SW480 (cell line): ENCODE measurements around the gene LMO4.

Source experiments
- DNase-seq: peaks from one replicate; pipeline ENCODE4 v3.0.0-alpha.2; 2016; ENCODE audit warnings: low spot score

Gene LMO4, protein sequence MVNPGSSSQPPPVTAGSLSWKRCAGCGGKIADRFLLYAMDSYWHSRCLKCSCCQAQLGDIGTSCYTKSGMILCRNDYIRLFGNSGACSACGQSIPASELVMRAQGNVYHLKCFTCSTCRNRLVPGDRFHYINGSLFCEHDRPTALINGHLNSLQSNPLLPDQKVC

DNA sequence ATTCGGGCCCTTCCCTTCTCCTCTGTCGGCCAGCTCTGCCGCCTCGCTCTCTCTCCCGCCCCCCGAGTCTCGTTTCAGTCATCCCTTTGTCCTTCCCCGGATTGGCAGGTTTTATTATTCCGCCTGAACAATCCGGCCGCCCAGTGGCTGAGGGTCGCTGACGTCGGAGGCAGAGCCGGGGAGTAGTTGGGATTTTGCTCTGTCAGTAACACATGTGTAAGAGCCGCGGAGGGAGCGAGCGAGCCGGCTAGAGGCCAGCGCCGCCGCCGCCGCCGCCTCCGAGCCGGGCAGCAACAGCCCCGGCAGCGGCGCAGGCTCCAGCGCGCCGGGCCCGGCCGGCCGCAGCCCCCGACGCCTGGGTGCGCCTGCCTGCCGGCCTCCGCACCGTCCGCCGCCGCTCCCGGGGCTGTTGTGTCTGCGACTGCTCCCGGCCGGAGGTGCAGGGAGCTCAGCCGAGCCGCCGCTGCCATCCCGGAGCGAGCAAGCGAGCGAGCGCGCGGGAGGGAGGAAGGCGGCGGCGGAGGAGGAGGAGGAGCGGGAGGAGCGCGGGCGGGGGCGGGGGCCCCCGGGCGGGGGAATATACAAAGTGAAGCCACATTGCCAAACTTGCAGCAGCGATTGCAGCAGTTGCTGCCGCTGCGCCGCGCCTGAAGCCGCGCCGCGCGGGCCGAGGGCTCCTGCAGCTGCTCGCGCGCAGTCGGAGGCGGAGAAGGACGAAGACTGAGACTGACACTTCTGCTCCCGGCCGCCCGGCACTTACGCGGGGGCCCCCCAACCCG, at the start of gene LMO4:
LMO4 (plus strand) TSS at position 609 of the 779 bp plus-strand sequence. CDS start 3,136 bp downstream, outside the sequence.
- peak; percentile 97 for DNase-seq

DNA sequence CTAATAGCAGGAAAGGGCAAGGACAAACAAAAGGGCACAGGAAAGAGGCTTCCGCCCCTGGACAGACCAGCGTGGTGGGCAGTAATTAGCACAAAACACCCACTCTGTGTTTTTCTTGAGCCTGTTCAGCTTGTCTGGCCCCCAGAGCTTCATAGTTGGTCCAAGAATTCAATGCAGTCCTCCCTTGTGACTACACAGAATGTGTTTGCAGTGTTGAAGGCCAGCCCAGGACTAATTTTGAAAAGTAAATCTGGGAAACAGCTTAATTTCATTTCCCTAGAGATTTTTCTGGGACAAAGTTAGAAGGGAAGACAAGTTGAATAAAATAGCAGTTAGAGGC, 49.2 kb upstream of the LMO4 start:
- DNase-seq, result no peak

DNA sequence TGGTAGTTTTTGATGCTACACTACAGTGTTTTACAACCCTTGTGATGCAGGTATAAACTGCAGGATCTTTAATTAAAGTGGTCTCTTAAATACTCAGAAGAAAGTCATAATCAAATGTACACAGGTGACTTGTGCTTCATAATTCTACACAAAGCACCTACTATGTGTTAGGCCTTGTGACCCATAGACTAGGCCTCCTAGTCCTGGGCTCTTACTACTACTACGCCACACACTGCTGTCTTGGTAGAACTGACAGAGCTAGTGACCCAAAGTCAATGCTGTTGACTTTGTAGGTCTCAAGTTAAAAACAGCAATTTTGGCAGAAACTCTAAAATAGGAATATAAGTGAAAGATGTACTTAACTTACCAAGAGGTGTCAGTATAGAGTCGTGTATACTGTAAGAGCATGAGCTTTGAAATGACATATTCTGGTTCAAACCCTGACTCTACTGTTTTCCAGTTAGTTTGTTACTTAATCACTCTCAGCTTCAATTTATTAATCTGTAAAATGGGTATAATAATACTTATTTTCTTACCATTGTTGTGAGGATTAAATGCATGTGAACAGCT, 48.6 kb upstream of the LMO4 start:
- no peak for DNase-seq

DNA sequence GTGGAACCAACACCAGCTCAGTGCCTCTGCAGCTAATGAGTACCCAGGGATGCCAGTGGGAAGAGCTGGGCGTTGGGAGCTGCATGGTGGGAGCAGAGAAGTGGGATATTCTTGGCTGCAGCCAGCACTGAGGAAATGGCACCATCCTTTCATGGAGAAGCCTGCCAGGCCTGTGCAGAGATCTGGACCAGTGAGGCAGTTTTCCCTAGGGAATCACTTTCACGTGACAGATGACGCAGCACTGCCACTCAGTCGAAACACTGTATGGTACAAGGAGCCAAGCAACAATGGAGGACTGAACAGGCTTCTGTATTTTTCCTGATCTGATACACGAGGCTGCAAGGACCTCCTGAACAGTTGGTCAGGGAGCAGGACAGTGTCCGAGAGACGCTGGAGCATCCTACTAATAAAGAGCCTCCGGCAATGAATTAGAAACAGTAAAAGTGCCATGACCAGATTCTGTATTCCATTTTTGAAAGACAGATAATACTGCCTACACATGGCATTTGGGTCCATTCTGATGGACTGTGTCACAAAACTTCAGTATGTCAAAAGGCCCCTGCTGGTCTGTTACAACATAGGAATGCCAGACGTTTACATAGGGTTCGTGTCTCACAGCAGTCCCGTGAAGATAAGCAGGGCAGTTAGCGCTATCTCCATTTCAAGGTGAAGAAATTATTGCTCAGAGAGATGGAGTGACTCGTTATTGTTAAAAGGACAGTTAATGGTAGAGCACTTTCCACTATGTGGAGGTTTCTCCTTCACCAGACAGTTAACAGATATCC, 44.0 kb upstream of the LMO4 start:
- DNase-seq, result no peak

DNA sequence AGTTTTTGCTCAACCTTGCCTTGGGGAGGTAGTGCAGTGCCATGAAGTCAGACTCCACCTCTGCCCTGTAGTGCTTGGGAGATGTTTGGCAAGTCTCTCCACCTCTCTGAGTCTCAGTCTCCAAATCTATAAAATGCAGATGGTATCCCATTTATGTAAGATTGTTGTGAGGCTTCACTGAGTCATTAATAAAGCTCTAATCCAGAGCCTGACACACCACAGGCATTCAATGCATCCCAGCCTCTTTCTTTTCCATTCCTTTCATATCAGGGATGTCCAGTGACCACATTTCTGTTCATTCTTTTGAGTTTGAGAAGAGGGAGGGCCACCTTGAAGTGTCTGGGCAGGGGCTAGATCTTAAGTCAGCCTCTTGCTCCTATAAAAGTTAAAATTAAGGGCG, 37.6 kb upstream of the LMO4 start:
- no peak for DNase-seq

DNA sequence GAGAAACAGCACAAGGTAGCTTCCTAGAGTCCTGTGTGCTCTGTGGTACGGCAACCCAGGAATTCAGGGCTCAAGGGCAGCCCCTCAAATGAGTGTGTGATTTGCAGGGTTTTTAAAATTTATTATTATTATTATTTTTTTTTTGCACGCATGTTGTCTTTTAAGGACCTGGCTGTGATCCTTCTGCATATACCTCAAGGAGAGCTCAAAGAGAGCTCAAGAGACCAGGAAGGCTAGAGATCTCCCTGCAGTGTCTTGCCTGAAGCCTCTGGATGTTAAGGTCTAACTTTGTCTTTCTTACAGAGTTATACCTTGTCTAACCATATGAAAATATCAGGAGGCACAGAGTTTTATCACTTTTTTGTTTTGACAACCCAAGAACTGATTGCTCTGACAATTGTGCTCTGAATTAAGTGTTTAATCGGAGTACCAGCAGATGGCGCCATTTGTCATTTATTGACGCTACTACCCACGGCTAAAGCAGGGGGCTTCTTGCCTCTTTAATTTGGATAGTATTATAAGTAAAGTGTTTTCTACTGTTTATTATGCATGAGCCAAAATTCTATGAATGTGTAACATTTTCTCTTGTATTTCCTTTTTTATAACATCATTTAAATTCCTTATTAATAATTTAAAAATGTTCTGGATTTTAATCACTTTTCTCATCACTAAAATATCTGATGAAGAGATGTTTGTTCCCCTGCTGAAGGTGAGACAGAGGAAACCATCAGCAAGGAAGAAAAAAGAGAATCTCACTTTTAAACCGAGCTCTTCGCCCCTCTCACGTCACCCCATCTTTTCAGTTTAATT, 35.8 kb upstream of the LMO4 start:
- peak; percentile 39 for DNase-seq

DNA sequence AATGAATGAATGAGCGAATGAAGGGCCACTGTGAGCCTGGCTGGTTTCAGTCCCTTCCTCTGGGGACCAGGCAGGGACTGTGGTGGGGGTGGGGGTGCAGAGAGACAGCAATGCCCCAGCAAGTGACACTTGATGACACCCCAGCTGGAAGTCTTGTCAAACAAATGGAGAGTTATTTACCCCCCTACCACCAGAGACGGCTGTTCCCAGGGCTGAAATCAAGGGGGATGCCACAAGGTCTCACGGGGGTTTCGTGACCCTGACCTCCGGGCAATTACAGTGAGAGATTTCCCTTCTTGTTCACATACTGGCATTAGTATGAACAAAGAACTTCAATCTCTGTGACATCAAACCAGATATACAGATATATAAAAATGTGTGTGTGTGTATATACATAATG, 34.0 kb upstream of the LMO4 start:
- DNase-seq, result no peak

DNA sequence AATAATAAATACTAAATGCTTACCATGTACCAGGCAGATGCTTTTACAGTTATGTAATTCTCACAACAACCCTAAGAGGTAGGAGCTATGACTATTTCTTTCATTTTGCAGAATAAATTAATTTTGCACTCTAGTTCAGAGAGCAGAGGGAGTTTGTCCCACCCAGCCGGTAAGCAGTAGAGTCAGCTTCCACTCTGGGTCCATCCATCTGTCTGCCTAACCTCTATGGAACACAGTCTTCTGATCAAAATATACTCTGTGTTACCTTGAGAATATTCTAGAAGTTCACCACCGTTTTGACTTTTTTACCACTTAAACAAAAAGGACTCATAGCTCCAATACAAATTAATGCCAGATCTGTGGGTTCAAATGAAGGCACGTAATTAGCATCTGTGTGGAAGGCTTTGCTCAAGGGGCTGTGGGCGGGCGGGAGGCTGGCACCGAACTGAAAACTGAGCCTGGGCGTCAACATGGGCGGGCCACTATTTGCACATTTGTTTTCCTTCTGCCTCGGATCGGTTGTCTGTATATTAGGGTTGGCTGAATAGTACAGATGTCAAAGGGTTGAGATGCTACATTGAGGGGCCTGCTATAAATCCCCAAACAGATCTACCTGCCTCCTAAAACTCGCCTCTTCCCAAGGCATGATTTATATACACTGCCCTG, 33.1 kb upstream of the LMO4 start:
- no peak for DNase-seq

DNA sequence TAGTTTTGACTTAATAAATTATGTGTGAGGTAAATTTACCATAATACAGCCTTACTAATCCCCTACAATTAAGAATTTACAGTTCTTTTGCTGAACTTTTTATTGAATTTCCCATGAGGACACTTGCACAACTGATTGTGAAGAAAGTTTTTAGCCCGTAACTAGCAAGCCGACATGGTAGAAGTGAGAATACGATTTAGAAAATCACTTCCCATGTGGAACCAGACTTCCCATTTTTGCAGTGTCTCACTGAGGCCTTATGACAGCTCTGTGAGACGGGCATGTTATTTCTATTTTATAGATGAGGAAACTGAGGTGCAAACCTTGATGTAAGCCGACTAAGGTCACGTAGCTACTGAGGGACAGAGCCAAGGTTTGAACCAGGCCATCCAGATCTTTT, 32.5 kb upstream of the LMO4 start:
- DNase-seq, result no peak

DNA sequence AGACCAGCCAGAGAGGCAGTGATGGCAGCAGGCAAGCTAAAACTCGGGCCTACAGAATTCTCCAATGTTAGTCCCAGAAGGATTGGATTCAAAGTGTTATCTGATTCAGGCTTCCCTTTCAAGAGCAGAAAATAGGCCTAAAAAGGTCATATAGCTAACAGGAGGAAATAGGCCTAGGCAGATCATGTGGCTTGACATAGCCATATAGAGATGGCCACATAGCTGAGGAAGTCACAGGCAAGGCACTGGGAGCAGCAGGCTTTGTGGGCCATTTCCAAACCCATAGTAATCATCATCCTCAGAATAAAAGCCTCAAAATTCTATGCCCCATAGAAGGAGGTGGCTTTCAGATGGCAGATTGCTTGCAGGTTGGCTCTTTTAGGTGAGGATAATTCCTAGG, 29.0 kb upstream of the LMO4 start:
- DNase-seq, result no peak

DNA sequence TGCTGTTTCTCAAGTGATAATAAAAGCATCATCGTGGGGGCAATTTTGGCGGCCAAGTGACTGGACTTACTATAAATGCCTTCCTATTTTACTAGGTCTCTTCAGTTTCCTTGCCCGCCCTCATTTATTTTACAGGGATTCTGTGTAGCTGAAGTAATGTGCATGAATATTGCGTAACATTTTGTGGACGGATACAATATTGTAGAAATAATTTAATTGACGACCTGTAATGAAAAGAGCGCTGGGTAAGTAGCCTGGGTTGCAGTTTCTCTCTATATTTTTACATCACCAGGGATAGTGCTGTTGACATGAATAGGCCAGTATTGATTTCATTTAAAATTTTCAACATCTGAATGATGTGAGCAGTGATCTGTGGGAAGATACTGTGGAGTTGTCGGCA, 28.1 kb upstream of the LMO4 start:
- no peak for DNase-seq

DNA sequence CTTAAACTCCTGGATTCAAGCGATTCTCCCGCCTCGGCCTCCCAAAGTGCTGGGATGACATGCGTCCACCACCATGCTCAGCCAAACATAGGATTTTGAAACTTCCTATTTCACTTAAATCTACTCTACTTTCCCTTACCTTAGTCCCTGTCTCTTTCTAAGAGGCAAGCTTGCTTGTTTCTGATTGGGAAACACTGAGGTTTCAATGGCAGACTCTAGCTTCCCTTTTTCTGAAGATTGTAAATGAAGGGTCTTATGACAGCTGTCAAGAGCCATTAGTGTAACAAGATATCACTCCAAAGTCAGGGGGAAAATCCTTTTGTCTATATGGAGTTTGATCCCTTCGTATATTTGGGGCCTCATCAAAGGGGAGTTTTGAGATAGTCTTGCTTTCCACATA, 23.5 kb upstream of the LMO4 start:
- DNase-seq, result no peak

DNA sequence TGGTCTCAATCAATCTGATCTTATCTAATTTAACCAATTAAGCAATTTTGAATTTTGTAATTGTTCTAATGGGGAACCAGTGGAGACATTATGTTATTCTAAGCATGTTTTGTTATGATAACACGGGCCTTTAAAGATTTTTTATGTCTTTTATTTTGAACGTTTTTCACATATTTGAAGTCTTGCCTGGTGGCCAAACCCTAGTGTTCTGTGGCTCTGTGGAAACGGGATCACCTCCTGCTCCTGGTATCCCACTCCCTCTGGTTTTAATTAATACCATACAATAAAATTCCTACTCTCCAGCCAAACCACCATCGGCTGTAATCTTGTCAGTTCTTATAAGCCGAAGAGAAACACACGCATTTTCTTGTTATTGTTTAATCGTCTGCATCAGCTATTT, 22.9 kb upstream of the LMO4 start:
- DNase-seq, result no peak

DNA sequence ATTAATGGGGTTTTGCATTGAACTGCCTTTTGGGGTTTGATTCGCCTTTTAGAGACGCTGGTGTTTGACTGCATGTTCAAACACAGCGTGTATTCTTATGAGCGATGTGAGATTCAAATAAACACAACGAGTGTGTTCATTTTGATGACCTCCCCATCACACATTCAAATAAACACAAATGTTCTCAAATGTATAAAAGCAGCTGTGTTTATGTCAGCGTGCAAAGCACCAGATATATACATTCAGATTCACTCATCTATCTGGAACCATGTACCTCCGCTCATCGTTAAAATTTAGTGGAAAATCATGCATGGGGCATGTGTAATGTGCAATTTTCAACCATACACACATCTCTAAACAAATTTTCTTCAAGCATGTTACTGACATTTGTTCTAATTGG, 21.4 kb upstream of the LMO4 start:
- no peak for DNase-seq

DNA sequence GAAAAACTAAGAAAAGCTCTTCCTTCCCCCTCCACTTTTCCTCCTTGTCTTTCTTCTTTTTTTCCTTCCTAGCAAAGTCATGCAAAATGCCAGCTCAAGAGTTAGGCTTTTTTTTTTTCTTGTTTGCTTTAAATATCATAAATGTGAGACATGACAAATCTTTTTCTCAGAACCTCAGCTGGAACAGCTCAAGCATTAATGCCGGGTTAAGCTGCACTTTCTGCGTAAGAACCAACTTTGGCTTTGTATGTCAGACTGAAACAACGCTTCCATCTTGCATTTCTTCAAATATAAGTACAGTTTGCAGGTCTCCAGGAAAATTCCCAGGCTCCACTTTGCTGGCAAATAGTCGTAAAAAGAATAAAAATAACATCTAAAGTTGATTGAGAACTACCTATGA, 20.7 kb upstream of the LMO4 start:
- no peak for DNase-seq

DNA sequence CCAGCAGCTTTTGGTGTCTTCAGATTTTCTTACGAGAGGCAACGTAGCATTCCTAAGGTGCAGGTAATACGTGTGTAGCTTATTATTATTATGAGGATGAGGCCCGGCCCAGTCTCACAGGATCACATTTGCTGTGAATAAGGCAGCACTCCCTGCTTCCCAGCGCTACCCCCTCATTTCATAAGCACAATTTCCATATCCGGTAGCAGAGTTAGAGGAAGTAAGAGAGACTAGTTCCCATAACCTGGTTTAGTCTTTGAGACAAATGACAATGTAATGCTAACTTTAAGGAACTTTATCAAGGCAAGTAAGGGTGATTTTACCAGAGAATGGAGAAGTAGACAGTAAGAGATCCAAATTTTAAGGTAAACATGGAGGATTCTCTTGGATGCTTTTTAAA, 14.6 kb upstream of the LMO4 start:
- no peak for DNase-seq

DNA sequence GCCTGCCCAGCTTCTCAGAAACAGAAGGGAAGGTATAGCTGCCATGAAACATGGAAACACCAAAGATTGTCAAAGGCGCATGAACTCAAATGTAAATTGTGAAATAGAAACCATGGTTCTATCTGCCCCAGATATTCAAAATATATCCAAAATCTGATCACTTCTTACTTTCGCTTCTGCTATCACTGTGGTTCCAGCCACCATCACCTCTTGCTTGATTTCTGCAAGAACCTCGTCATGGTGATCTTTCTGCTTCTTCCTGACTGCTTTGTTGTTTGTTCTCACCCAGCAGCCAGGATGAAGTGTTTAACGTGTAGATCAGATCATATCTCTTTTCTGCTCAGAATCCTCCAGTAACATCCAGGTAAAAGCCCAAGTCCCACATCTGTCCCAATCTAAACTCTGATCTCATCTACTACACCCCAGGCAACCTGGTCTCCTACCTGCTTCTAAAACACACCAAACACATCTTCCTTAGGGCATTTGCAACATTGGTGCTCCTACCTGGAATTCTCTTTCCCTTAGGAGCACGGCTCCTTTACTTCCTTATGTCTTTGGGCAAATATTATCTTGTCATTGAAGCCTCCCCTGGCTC, 10.5 kb upstream of the LMO4 start:
- DNase-seq, result no peak

DNA sequence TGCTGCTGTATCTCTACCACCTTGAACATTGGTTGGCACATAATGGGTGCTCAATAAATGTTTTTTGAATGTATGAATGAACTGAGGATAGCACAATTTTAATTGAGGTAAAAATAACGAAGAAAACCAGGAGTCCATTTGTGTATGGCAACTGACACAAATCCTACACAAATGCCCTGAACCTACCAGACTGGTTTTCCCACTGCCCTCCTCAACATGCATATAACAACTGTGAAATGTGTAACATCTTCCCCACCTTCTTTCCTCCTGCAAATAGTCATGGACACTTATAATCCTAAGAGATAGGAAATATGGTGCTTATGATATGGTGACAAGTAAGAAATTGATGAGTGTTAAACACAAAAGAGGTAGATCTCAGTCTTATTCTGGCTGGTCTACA, 9.9 kb upstream of the LMO4 start:
- DNase-seq, result no peak

DNA sequence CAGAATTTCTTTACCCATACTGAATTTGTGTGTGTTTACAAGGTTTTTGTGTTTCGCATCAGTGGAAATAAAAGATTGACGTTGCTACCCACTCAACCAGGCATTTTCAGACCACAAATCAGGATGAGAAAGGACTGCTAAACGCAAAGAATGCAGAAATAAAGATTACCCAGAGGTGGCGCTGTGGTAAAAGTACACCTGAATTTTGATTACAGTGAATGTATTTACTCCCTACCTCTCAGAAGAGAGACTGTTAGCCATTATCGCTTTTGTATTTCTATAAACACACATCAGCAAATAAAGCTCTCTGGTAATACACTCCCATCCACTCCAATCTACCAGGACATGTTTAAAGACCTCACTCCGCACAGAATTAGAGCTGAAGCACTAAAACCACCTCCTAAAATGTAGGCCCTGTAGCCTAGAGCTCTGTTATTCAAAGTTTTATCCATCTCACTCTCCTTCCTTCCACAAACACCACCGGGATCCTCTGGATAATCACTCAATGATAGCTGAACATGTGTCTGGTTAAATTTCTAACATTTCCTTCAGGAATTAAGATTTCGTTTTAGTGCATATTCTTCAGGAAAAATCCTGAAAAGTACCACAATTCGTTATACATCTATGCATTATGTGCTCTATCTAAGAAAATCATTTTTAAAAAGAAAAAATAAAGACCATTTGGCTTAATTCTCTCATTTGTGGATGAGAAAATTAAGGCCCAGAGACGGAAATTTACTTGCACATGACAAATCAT, 2.5 kb upstream of the LMO4 start:
- peak; percentile 61 for DNase-seq
